Activated CD4-positive, alpha-beta memory T cell treated with anti-CD3 and anti-CD28 coated beads, Interleukin-2, amount 10 ng/mL, durations not matched to agents 7 days and 5 days (primary cell): Measurements from ENCODE around the gene KLHL40. TPM values are rescaled to one million over a fixed set of nuclear protein-coding genes. Genes with fewer than 3 reads are reported as not detected.

ENCODE experiments used
- CTCF ChIA-PET: fragments of 350-600 bp; sonication (Branson Sonifier 250); formaldehyde crosslinking; loops from one replicate; lab custom pipeline; 2021; ENCODE audit warnings: antibody characterized with exemption, inconsistent platforms; lab: Charles Lee
- POLR2A ChIA-PET: fragments of 350-600 bp; sonication (Branson Sonifier 250); formaldehyde crosslinking; loops from one replicate; lab custom pipeline; 2021; ENCODE audit warnings: antibody characterized with exemption; lab: Charles Lee
- DNase-seq: peaks from one replicate; pipeline ENCODE4 v3.0.0-alpha.2; 2020
- H3K27ac Mint-ChIP-seq: one replicate; pipeline ENCODE4 v1.8.0; 2021; ENCODE audit warnings: mild to moderate bottlenecking, mixed read lengths
- H3K27me3 Mint-ChIP-seq: one replicate; pipeline ENCODE4 v1.8.0; 2021; ENCODE audit warnings: mixed read lengths
- H3K36me3 Mint-ChIP-seq: one replicate; pipeline ENCODE4 v1.8.0; 2021; ENCODE audit warnings: low read depth, mixed read lengths
- H3K4me1 Mint-ChIP-seq: one replicate; pipeline ENCODE4 v1.8.0; 2021; ENCODE audit warnings: mixed read lengths
- H3K4me3 Mint-ChIP-seq: one replicate; pipeline ENCODE4 v1.8.0; 2021; ENCODE audit warnings: mild to moderate bottlenecking, mixed read lengths
- H3K9me3 Mint-ChIP-seq: one replicate; pipeline ENCODE4 v1.8.0; 2021; ENCODE audit warnings: mixed read lengths
- total RNA-seq, 2 experiments: library from RNA; stranded (reverse); gene quantifications; one replicate each; pipeline ENCODE4 v1.2.3, GENCODE V29; 2021

KLHL40 gene
- total RNA-seq, 2 experiments from 2014 or later: not detected

DNA sequence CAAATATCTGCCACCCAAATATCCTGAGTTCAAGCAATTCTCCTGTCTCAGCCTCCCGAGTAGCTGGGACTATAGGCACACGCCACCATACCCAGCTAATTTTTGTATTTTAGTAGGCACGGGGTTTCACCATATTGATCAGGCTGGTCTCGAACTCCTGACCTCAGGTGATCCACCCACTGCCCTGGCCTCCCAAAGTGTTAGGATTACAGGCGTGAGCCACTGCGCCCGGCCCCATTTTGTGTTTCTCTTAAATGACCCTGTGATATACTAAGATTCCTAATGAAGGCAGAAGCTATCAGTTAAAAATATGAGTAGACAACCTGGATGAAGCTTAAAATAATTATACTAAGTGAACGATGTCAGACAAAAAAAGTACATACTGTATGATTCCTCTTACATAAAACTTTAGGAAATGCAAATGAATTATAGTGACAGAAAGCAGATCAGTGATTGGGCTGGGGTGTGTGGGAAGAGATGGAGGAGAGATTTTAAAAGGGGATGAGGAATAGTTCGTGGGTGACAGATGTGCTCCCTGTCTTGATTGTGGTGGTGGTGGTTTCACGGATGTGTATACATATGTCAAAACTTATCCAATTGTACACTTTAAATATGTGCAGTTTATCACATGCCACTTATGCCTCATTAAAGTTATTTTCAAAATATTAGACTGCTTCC, 3.8 kb upstream of the KLHL40 start:
- ChIA-PET POLR2A (no interaction called here), CTCF (no interaction called here)
- peaks cover 5% of the 10 kb centered on the region for H3K36me3 Mint-ChIP-seq
- H3K27me3 Mint-ChIP-seq: peaks cover 15% of the 10 kb centered on the region
- peaks cover 13% of the 10 kb centered on the region for H3K4me1 Mint-ChIP-seq
- DNase-seq: no peak
- peaks cover 10% of the 10 kb centered on the region for H3K9me3 Mint-ChIP-seq
- H3K27ac Mint-ChIP-seq: no peak overlapping the region
- no peak overlapping the region for H3K4me3 Mint-ChIP-seq

DNA sequence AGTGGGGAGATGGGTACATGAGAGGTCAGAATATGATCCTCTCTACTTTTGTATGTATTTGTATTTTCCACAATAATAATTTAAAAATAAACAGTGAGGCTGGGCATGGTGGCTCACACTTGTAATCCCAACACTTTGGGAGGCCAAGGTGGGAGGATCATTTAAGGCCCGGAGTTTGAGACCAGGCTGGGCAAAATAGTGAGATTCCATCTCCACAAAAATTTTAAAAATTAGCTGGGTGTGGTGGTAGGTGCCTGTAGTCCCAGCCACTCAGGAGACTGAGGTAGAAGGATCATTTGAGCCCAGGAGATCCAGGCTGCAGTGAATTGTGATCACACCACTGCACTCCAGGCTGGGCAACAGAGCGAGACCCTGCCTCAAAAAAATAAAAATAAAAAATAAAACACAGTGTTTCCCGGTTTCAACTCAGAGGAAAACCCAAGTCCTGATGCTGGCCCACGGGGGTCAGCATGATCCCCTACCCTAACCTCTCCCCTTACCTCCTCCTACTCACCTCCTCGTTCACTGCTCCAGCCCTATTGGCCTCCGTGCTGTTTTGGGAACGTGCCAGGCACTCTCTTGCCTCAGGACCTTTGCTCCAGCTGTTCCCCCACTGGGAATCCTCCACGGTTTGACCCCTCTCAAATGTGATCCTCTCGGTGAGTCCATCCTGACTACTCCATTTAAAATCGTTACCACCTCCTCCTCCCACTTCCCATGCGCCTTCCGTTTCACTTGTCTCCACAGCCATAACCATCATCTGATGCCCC, 2.9 kb upstream of the KLHL40 start:
- H3K36me3 Mint-ChIP-seq: peaks cover 5% of the 10 kb centered on the region
- peaks cover 15% of the 10 kb centered on the region for H3K27me3 Mint-ChIP-seq
- no peak for DNase-seq
- CTCF ChIA-PET: no interaction called here
- peaks cover 13% of the 10 kb centered on the region for H3K4me1 Mint-ChIP-seq
- POLR2A ChIA-PET: no interaction called here
- no peak overlapping the region for H3K4me3 Mint-ChIP-seq
- H3K9me3 Mint-ChIP-seq: peaks cover 5% of the 10 kb centered on the region
- no peak overlapping the region for H3K27ac Mint-ChIP-seq

GRCh38 chr3:42683875-42684598, 1.3 kb upstream of the KLHL40 start:
- peak; percentile 57 for DNase-seq
- ChIA-PET CTCF (interaction anchor here (0.7 kb wide), 1 partner anchor 50 kb away, joined by 3 read pairs; no protein-coding TSS in a partner anchor), POLR2A (no interaction called here)
- peaks cover 15% of the 10 kb centered on the region for H3K27me3 Mint-ChIP-seq
- no peak overlapping the region for H3K4me3 Mint-ChIP-seq
- peaks cover 11% of the 10 kb centered on the region for H3K4me1 Mint-ChIP-seq
- H3K9me3 Mint-ChIP-seq: no peaks in the 10 kb centered on the region
- no peaks in the 10 kb centered on the region for H3K36me3 Mint-ChIP-seq
- H3K27ac Mint-ChIP-seq: no peak overlapping the region

DNA sequence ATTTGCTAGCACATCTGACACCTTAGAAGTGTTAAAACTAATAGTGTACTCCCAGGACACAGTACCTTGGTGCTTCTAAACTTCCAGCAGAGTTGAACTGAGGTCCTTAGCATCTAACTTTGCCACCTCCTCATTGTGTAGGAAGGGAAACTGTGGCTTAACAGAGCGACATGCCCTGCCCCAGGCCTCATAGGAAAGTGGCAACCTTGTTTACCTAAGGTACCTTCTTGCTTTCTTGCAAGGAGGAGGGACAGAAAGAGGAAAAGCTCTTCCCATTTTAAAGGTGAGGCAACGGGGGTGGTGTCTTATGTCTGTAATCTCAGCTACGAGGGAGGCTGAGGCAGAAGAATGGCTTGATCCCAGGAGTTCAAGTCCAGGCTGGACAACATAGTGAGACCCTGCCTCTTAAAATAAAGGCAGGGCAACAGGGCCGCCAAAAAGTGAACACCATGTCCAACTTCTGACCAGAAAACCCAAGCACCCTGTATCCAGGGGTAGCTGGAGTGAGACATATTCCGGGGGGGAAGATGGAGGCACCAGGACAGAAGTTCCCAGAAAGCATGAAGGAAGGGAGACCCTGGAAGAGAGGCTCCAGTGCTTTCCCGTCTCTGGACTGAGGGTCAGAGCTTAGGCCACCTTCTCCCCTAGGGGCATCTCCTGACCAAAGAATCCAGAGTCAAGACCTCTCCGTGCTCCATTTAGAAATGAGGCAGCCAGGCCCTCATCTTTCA, 540 bp upstream of the KLHL40 start:
- peaks cover 11% of the 10 kb centered on the region for H3K4me1 Mint-ChIP-seq
- no peaks in the 10 kb centered on the region for H3K36me3 Mint-ChIP-seq
- ChIA-PET POLR2A (no interaction called here), CTCF (no interaction called here)
- H3K27ac Mint-ChIP-seq: no peak overlapping the region
- peaks cover 16% of the 10 kb centered on the region for H3K27me3 Mint-ChIP-seq
- H3K4me3 Mint-ChIP-seq: no peak overlapping the region
- no peak for DNase-seq
- H3K9me3 Mint-ChIP-seq: no peaks in the 10 kb centered on the region

DNA sequence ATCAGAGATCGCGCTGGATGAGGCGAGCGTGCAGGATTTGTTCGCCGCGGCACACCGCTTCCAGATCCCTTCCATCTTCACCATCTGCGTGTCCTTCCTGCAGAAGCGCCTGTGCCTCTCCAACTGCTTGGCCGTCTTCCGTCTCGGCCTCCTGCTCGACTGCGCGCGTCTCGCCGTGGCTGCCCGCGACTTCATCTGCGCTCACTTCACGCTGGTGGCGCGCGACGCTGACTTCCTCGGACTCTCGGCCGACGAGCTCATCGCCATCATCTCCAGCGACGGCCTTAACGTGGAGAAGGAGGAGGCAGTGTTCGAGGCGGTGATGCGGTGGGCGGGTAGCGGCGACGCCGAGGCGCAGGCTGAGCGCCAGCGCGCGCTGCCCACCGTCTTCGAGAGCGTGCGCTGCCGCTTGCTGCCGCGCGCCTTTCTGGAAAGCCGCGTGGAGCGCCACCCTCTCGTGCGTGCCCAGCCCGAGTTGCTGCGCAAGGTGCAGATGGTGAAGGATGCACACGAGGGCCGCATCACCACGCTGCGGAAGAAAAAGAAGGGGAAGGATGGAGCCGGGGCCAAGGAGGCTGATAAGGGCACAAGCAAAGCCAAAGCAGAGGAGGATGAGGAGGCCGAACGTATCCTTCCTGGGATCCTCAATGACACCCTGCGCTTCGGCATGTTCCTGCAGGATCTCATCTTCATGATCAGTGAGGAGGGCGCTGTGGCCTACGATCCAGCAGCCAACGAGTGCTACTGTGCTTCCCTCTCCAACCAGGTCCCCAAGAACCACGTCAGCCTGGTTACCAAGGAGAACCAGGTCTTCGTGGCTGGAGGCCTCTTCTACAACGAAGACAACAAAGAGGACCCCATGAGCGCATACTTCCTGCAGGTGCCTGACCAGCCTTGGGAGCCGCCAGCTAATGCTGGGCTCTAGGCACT, 819 bp downstream of the KLHL40 start:
- Mint-ChIP-seq H3K36me3 (no peaks in the 10 kb centered on the region), H3K27ac (no peak overlapping the region), H3K27me3 (peaks cover 18% of the 10 kb centered on the region), H3K9me3 (no peaks in the 10 kb centered on the region), H3K4me3 (no peak overlapping the region), H3K4me1 (peaks cover 11% of the 10 kb centered on the region)
- no peak for DNase-seq
- POLR2A ChIA-PET: no interaction called here
- CTCF ChIA-PET: no interaction called here

DNA sequence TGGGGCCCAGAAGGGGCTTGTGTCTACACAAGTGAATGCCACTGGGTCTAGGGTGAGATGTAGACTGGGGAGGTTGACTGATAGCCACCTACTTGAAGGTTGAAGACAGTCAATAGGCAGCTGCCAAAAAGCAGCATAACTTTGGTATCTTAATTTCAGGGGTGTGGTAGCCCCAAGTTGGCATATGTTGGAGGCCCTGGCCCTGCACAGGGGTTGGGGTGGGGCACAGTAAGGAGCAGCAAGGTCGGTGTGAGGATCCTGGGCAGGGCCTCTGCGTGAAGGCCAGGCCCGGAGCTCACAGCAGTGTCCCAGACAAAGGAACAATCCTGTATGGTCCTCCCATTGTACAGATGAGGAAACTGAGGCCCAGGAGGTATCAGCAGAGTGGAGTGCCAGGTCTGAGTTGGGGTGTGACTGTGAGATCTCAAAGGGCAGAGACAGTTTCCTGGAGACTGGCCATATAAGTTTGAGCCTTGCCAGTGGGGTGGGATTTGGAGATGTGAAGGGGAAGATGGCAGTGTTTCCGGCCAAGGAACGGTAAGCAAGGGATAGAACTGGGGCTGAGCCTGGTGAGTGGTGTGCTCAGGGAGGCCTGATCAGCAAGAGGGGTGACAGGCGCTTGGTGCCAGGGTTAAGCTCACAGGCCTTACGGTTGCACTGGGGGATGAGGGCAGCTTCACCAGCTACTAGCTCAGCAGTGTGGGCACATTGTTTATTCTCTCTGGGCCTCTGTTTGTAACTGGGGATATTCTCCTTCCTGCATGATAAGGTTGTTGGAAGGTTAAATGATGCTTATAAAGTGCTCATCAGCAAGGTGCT, 1.7 kb downstream of the KLHL40 start:
- Mint-ChIP-seq H3K9me3 (no peaks in the 10 kb centered on the region), H3K4me1 (peaks cover 11% of the 10 kb centered on the region), H3K27me3 (peaks cover 15% of the 10 kb centered on the region), H3K4me3 (no peak overlapping the region), H3K36me3 (no peaks in the 10 kb centered on the region), H3K27ac (no peak overlapping the region)
- CTCF ChIA-PET: no interaction called here
- DNase-seq: no peak
- POLR2A ChIA-PET: no interaction called here

DNA sequence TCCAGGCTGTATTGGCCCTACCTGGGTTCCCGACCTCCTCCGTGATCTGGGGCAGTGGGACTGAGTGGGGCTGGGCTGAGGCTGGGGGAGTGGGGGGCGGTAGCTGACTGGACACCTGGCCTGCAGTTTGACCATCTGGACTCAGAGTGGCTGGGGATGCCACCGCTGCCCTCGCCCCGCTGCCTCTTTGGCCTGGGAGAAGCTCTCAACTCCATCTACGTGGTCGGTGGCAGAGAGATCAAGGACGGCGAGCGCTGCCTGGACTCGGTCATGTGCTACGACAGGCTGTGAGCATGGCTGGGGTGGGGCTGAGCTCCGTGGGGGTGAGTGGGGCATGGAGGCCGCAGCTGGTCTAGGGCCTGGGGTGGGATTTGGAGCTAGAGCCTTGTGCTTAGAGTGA, 2.7 kb downstream of the KLHL40 start:
- DNase-seq: no peak
- peaks cover 11% of the 10 kb centered on the region for H3K4me1 Mint-ChIP-seq
- no peaks in the 10 kb centered on the region for H3K36me3 Mint-ChIP-seq
- no peaks in the 10 kb centered on the region for H3K9me3 Mint-ChIP-seq
- ChIA-PET CTCF (no interaction called here), POLR2A (no interaction called here)
- H3K27ac Mint-ChIP-seq: no peak overlapping the region
- H3K27me3 Mint-ChIP-seq: peaks cover 15% of the 10 kb centered on the region
- no peak overlapping the region for H3K4me3 Mint-ChIP-seq

- Mint-ChIP-seq H3K27ac (no peak overlapping the region), H3K36me3 (no peaks in the 10 kb centered on the region), H3K4me1 (peaks cover 9% of the 10 kb centered on the region), H3K27me3 (peaks cover 15% of the 10 kb centered on the region), H3K4me3 (no peak overlapping the region), H3K9me3 (no peaks in the 10 kb centered on the region)
- DNase-seq: no peak
- ChIA-PET POLR2A (no interaction called here), CTCF (no interaction called here)
Measured at GRCh38 chr3:42688487-42689420, 3.4 kb downstream of the KLHL40 start.

DNA sequence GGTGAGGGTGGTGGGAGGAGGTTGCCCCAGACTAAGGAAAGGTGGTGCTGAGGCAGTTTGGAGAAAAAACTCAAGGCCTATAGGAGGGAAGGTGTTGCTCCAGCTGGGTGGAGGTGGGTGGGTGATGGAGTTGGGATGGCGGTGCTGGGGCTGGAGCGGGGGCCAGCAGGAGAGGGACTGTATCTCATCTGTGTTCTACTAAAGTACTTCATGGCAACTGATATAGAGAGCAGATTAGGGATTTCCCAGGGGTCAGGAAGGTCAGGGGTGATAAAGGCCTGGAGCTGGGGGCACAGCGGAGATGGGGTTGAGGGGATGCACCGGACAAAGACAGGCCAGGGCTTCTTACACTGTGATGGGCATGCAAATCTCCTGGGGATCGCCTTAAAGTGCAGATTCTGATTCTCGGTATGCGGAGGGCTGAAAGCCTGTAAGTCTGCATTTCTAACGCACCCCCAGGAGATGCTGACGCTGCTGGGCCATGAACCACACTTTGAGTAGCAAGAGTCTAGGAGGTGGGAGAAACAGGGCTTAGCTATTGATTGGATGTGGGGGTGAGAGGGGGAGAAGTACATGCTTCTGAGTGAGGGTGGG, 4.2 kb downstream of the KLHL40 start:
- DNase-seq: no peak
- H3K27ac Mint-ChIP-seq: no peak overlapping the region
- H3K4me1 Mint-ChIP-seq: peaks cover 4% of the 10 kb centered on the region
- no peaks in the 10 kb centered on the region for H3K9me3 Mint-ChIP-seq
- H3K4me3 Mint-ChIP-seq: no peak overlapping the region
- H3K36me3 Mint-ChIP-seq: no peaks in the 10 kb centered on the region
- CTCF ChIA-PET: no interaction called here
- peaks cover 15% of the 10 kb centered on the region for H3K27me3 Mint-ChIP-seq
- POLR2A ChIA-PET: no interaction called here

- Mint-ChIP-seq H3K27me3 (peaks cover 11% of the 10 kb centered on the region), H3K36me3 (no peaks in the 10 kb centered on the region), H3K4me3 (no peak overlapping the region), H3K9me3 (no peaks in the 10 kb centered on the region), H3K27ac (no peak overlapping the region), H3K4me1 (peaks cover 2% of the 10 kb centered on the region)
- ChIA-PET POLR2A (no interaction called here), CTCF (no interaction called here)
- no peak for DNase-seq
Measured at GRCh38 chr3:42690191-42690590, 4.9 kb downstream of the KLHL40 start.
